HG03066 (cell line): Measurements from ENCODE around the gene LGSN.
"Not testable (repeated sequence)": the region's sequence is repeated elsewhere in the genome, so short reads cannot be mapped to it uniquely, and the experiment has no call there.

ENCODE experiments used
- ATAC-seq: cut with Tn5 transposase; IDR thresholded peaks from one replicate; pipeline ENCODE4 v1.9.1; 2021; ENCODE audit warnings: low read depth; ENCODE audit not compliant: unreplicated experiment

Gene LGSN

GRCh38 chr6:63246581-63246980 is 73.2 kb downstream of the LGSN start:
- ATAC-seq = no peak

- no peak for ATAC-seq
Measured at GRCh38 chr6:63245909-63246308, 73.9 kb downstream of the LGSN start.

- ATAC-seq = no peak
Measured at GRCh38 chr6:63245420-63245819, 74.4 kb downstream of the LGSN start.

GRCh38 chr6:63236398-63236817 is 83.4 kb downstream of the LGSN start:
- ATAC-seq = no peak

GRCh38 chr6:63230511-63230910 is 89.3 kb downstream of the LGSN start:
- ATAC-seq = not testable (repeated sequence)

GRCh38 chr6:63230027-63230426 is 89.8 kb downstream of the LGSN start:
- ATAC-seq = not testable (repeated sequence)

- ATAC-seq = not testable (repeated sequence)
Measured at GRCh38 chr6:63227928-63228894, 91.6 kb downstream of the LGSN start.

- ATAC-seq = not testable (repeated sequence)
Measured at GRCh38 chr6:63225987-63226386, 93.8 kb downstream of the LGSN start.
